ENCODE results near the gene BCKDHB.
"Not testable (repeated sequence)": the region's sequence is repeated elsewhere in the genome, so short reads cannot be mapped to it uniquely, and the experiment has no call there.

BCKDHB gene

DNA sequence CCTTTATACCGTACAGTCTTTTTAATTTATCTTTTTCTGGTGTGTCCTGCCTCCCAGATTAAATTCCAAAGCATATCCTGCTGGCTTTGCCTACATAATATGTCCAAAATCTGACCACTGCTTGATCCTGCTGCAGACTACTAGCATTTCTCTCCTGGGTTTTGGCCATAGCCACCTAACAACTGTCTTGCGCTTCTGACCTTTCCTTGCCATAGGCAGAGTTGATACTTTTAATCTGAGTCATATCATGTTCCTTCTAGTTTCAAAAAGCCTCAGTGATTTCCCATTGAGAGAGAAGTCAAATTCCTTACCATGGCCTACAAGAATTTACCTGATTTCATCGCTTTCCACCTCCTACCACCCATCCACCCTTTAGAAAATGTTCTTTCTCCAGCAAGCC, 104.8 kb downstream of the BCKDHB start:
- no peak for DNase-seq

DNA sequence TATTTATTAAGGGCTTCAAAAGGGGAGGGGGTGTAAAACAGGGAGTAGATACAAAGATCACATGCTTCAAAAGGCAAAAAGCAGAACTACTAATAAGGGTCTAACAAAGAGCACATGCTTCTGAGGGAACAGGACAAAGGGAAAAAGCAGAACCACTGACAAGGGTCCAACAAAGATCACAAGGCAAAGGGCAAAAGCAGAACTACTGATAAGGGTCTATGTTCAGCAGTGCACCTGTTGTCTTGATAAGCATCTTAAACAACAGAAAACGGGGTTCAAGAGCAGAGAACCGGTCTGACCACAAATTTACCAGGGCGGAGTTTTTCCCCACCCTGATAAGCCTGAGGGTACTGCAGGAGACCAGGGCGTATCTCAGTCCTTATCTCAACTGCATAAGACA, 105.4 kb downstream of the BCKDHB start:
- DNase-seq, result not testable (repeated sequence)

DNA sequence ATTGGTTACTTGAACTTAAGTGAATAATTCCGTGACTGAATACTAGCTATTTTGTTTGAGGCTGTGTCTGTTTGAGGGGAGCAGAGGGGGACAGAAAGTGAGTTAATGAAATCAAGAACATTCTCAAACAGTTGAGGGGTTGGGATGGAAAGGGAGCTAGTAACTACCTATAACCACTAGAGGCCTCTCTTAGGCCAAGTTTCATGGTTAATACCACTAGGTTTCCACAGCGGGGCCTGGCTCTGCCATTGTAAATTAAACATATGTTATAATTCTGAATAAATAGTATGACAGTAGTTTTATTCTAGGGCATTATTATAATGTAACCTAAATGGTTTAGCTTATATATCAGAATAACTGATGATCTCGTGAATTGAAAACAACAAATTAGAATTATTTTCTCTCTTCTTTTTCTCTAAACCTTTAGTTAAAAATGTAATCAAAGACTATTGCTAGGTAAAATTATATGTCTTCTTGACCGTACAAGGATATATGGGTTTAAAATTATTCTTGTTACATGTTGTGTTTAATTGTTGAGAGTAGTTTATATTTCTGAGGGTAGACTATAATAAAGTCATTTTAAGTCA, 108.1 kb downstream of the BCKDHB start:
- DNase-seq, result peak; percentile 74

DNA sequence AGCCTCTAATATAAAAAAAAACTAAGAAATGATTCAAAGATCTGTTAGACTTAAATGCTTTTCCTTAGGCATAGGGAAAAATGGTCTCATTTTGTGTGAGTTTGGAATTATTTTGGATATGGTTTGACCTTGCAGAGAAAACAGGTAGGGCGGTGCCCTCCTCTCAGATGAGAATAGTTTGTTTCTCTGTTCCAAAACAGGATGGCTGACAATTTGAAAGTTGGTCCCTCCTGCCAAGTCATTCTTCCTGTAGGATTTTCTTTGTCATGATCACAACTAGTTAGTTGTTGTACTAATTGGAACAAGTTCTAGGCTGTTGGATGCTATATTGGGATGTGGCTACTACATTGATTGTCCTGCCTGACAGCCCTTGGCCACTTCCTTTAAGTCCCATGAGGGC, 108.6 kb downstream of the BCKDHB start:
- no peak for DNase-seq

DNA sequence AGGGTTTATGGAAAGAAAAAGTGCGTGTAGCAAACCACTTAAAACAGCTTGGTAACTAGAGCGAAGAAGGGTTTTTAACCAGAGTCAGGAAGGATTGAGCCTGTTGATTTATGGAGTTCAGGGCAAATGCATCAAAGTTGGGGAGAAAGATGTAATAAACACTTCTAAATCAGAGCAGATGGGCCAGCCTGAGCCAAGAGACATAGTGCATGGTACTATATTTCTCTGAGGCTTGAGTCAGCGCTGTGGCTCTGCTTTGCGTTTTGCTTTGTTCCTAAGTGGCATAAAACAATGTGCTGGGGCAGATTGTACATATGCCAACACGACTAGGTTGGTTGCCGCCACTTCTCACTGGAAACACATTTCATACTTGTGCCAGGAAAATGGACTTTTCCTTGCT, 111.3 kb downstream of the BCKDHB start:
- DNase-seq, result no peak

DNA sequence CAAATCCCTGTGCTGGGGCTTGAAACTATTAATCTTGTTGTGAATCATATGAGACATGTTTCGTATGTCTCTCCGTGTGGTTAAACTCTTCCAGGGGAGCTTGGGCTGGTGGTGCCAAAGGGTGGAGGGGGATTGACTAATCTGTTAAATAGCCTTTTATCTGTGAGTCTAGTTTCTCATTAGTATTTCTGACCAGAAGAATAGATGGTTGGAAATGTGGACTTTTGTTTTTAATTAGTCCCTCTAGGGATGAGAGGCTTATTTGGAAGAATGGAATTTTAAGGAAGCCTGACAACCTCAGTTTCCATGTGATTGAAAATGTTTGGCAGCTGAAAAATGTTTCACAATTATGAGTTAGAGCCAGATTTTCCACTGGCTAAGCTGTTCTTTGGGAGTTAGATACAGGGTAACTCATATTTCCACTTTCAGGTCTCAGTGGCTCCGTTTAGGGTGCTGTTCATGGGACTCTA, 117.3 kb downstream of the BCKDHB start:
- DNase-seq, result no peak

DNA sequence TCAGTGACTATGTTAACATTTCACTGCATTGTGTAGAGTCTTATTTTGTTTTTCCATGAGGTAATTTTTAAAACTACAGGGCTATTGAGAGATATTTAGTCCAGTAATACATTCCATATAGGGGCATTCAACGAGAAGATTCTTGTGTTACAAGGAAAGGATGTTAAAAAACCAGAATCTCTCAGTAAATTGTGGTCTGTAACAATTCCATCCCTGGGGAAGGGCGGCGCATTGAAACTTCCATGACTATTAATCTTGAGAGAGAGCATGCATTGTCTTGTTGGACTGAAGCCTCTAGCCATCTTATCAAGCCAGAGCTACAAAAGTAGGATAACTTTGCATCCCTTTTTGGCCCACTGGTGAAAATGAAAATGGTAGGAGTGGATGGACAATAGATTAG, 119.7 kb downstream of the BCKDHB start:
- no peak for DNase-seq

DNA sequence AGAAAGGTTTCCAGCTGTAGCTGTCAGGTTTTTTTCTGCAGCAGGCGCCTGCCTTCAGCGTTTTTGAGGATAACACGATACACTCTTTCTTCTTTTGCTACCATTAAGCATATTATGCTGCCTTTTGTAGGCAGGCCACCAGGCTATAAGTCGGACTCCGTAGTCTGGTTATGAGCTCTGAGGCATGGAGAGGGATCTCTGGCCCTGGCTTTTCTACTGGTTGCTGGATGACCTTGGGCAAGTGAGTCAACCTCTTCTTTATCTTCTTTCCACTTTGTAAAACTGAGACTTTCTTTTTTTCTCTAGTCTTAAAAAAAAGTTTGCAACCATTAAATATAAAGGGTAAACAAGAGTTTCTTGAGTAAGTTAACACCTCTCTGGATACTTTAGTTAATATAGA, 120.2 kb downstream of the BCKDHB start:
- DNase-seq, result no peak

DNA sequence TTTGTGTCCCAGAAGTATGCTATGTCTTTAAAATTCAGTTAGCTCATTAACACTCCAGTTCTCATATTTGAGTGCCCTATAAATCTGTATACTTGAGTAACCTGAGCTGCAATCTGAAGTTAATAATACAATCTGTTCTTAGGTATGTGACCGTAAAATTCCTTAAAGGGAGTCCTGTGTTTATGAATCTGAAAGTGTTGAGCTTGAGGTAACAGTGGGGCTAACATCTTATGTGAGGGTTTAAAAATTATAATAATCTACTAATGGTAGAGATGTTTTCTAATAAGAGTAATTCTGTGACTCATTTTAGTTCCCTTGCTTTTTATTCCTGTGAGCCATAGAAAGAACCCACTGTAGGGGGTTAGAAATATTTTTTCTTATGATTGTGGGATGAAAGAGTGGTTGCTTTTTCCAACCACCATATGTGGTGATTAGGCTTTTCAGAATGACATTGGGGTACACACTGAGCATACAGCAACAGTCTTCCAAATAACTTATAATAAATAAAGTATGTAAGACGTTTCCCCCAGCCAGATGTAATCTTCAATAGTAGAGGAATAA, 121.2 kb downstream of the BCKDHB start:
- DNase-seq, result no peak

DNA sequence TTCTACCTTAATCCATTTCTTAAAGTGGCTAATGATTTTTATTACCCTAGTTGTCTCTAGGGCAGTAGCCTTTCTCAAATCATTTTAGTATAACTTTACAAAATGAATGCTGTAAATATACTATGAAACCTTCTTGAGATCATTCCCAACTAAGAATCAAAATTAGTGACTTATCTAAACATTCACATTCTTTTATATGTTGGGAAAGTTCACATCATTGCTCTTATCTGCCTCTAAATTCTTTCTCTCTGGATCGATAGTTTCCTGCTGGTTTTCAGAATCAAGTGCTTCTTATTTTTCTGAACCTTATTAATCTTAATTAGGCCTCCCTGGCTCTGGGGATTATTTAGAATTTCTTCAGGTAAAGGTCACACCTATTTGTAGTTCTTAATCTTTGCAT, 126.8 kb downstream of the BCKDHB start:
- DNase-seq, result no peak

DNA sequence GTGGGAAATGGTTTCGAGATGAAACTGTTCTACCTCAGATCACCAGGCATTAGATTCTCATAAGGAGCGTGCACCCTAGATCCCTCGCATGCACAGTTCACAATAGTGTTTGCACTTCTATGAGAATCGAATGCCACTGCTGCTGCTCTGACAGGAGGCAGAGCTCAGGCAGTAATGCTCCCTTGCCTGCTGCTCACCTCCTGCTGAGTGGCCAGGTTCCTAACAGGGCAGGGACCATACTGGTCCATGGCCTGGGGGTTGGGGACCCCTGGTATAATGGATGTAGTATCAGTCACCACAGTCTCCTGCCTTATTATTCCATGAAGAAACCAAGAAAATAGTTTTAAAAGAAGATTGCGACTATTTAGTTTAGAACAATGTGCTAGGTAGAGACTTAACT, 127.5 kb downstream of the BCKDHB start:
- no peak for DNase-seq

DNA sequence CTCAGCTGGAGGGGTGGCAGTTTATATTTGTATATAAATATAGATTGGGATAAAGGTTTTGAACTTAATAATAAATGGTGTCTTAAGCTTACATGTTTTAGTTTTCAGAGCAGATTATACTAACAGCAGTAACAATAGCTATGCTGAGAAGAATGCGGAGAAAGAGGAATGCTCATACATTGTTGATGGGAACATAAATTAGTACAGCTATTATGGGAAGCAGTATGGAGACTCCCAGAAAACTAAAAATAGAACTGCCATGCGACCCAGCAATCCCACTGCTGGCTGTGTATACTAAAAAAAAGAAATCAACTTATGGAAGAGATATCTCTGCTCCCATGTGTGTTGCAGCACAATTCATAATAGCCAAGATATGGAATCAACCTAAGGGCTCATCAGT, 127.9 kb downstream of the BCKDHB start:
- no peak for DNase-seq

DNA sequence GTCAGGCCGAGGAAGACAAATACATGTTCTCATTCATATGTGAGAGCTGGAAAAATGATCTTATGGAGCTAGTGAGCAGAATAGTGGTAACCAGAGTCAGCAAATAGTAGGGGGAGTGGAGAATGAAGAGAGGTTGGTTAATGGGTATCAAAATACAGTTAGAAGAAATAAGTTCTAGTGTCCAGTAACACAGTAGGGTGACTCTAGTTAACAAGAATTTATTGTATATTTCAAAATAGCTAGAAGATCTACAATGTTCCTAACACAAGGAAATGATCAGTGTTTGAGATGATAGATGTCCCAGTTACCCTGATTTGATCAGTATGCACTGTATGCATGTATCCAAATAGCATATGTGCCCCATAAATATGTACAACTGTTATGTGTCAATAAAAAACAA, 128.4 kb downstream of the BCKDHB start:
- DNase-seq, result no peak

DNA sequence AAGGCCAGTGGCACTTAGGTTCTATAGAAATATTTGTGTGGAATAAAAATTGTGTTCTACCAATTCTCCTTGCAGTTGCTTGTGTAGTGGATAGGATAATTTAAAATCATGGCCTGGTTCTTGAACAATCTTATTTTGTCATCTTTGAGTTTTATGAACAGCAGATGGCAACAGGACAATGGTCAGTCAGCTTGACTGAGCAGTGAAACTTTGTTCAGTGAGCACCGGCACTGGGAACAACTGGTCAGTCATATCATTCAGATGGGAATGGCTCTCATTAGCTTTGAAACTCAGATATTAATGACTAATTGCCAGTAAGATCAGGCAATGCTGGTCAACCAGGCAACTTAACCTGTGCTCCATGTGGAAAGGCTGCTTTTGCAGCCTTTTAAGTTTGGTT, 129.2 kb downstream of the BCKDHB start:
- no peak for DNase-seq

DNA sequence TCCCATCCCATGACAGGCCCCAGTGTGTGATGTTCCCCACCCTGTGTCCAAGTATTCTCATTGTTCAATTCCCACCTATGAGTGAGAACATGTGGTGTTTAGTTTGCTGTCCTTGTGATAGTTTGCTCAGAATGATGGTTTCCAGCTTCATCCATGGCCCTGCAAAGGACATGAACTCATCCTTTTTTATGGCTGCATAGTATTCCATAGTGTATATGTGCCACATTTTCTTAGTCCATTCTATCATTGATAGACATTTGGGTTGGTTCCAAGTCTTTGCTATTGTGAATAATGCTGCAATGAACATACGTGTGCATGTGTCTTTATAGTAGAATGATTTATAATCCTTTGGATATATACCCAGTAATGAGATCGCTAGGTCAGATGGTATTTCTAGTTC, 132.3 kb downstream of the BCKDHB start:
- DNase-seq, result not testable (repeated sequence)

DNA sequence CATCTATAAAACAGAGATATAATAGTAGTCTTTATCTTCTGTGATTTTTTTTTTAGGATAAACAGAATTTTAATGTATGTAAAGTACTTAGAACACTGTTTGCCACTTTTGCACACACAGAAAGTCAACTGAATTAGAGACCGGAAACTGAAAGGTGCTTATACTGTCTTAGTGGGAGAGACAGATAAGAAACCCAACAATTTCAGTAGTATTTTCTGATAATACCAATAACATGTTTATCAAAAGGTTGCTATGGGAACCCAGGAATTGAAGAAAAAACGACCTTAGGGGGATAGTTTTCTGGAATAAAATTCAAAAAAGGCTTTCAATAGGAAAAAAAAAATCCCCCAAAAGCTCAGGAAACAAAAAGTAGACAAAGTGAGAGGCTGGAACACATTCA, 138.6 kb downstream of the BCKDHB start:
- no peak for DNase-seq

DNA sequence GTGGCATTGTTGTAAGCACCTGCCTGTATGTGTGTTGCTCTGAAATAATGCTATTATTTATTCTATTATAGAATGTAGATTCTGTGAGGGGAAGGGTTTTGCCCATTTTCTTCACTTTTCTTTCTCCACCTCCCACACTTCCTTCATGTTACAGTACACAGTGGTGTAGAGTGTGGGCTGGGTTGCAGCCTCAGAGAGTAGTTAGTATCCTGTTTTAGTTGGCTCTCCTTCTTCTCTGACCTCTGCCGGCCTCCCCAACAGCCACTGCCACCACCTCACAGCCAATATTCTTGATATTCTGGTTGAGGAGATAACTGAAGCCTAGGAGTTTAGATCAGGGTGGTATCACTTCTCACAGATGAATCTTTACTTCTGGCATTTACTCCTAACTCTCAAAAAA, 143.4 kb downstream of the BCKDHB start:
- DNase-seq, result no peak

DNA sequence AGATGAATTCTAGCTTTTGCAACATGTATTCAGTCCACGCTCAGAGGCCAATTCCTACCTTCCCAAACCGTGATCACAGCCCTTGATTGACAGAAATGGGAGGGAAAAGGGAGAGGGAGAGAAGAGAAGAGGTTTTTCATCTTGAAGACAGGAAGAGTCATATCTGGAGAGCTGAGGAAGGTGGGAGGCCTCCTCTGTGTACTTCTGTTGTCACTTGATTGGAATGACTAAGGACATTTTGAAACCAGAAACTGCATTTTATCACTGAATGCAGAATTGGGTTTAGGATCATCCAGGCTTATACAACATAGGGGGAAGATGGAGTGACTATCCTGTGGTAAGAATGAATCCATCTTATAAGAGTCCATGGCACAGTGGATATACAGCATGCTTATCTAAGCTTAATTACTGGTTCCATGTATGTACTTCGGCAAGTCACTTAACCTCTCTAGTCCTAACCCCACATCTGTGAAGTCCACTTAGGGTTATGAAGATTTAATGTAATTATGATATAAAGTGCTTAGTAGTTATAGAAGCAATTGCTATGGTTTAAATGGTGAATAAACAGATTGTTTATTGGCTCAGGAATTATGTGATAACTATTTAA, 144.0 kb downstream of the BCKDHB start:
- no peak for DNase-seq

DNA sequence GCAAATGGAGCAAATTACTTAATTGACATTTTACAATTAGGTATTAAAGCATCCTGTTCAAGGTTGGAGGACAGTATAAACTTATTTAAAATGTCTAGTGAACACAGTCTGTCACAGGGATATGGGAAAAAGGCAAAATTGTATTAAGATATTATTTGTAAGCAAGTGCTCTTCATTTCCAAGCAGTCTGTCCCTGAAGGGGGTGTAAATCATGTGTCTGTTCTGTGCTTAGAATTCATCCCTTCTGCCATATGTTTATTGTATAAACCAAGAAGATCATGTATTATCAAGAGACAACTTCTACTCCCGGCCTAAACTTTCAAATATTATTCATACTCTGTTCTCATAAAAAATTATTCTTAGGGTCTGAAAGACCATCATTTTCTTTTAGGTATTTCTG, 144.8 kb downstream of the BCKDHB start:
- DNase-seq, result no peak

DNA sequence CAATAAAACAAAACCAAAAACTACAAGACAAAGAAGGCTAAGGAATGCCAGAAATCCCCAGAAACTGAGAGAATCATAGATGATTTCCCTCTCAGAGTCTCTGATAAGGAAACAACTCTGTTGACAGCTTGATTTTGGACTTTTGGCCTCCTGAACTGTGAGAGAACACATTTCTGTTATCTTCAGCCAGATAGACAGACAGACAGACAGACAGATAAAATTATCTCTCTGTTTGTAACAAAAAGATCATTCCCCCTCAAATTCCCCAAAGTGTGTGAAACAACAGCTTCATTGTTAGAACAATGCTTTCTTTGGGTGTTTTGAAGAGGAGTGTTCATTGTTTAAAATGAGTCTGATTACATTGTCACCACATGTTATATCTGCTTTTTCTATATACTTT, 148.2 kb downstream of the BCKDHB start:
- DNase-seq, result no peak

DNA sequence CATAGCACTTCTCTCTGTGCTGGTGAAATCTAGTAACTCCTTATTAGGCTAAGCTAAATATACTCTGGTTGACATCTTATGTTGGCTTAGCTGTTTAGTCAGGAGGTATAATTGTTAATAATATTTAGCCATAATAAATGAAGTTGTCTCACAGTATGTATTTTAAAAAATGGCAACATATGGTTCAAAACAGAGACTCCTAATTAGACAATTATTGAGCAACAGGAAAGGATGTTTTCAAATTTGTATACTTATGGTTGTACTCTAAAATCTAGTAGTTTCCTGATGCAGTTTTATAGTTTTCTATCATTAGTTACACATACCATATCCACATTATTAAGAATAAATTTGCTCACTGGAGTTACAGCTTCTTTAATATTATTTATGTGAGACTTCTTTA, 150.2 kb downstream of the BCKDHB start:
- DNase-seq, result no peak

DNA sequence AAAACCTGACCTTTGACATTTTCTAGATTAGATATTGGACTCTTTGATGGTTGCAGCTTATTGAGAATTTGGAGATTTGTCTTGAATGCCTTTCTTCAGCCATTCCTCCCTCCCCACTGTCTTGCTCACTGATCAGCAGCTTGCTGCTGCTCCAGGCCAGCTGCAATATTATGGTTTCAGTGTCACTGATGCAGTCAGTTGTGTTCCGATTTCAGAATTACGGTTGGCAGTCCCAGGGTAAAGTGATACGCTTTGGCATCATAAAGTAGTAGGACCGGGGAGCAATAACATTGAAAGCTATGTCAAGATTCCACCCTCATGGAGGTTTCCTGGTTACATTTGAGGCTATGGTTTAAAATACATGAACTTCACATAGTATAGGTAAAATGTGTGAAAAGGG, 152.6 kb downstream of the BCKDHB start:
- DNase-seq, result no peak

DNA sequence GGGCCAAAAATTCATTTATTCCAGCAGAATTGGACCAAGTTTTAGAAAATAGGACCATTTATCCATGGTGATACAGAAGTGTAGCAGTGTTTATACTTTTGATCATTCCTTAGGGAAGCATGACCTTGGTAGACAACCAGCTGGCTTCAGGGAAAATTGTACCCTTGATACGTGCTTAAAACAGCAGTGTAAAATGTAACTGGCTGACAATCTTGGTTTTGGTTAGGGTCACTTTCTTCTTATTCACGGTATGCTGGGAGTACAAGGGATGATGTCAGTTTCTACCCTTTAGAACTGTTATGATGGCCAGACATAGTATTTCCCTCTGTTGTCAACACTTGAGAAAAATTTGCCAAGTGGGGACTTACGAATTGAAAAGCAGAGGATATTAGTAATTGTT, 157.1 kb downstream of the BCKDHB start:
- DNase-seq, result no peak

DNA sequence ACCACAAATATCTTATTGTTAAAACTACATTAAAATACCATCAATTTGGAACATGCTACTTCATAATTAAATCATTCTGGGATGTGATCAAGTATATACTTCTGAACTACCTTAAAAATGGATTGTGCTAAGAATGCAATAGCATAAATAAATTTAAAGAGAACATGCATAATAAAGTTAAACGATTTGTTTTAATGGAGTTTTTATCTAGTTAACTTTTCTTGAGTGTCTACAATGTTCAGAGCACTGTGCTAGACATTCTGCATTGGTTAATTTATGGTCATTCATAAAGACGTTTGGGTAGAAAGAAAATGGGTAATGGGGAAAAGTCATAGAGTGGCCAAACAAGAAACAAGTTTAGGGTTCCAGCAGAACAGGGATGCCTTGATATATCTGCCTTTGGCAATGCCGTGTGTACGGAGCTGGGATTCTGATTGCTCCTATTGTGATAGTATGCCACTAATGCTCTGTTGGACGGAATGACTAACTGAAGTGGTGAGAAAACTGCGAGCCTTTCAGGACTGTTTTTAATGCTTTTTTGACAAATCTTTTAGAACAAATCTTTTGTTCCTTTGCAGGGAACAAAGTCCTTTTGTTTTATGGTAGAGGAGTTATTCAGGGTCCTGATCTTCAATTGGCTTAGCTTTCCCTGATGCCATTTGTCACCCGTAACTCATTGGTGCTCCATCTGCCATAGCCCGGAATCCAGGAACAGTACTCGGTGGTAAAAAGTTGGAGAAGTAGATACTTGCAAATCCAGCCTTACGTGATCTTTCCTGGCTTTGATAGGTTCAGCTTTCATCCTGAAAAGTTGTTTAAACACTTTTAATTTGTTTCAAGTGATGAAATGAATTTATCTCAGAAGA, 162.6 kb downstream of the BCKDHB start:
- no peak for DNase-seq

Data from amniotic stem cell (primary cell).